ENCODE measurements around the gene CHAT. TPM values are rescaled to one million over a fixed set of nuclear protein-coding genes. Genes with fewer than 3 reads are reported as not detected.

Gene CHAT
- polyA plus RNA-seq, 1 donor (not counting 4 experiments of a cell fraction or from before 2014, with no cell fraction given) = not detected

DNA sequence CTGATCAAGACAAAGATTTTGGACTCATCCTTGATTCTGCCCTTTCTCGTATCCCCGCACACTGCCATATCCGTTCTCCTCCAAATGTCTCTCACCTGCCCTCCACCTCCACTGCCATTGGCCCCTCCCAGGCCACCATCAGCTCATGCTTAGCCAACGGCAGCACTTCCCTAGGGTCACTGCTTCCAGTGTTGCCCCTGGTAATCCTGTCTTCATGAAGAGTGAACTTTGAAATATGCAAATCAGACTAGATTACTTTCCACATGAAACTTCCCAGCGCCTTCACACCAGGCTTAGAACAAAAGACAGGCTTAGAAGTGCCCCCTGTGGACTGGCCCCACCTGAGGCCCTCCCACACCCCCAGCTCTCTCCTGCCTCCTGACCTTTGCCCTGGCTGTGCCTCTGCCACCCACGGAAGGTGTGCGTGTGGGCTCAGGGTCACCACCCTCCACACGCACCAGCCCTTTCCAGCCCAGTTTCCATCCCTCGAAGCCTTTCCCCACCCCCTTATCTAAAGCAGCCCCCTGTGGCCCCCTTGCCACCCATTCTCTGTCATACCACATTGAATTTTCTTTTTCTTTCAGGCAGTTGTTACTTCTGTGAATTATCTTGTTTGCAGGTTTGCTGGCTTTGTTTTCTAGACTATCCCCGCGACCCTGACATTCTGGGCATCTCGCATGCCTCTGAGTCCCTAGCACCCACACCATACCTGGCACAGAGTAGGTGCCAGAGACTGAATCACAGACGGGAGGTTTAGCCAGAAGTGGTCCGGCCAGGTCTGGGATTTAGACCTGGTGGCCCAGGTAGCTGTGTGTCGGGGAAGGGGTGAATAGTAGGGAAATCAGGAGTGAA is 38.8 kb downstream of the CHAT start:
- TF ChIP-seq, protein P1, sequence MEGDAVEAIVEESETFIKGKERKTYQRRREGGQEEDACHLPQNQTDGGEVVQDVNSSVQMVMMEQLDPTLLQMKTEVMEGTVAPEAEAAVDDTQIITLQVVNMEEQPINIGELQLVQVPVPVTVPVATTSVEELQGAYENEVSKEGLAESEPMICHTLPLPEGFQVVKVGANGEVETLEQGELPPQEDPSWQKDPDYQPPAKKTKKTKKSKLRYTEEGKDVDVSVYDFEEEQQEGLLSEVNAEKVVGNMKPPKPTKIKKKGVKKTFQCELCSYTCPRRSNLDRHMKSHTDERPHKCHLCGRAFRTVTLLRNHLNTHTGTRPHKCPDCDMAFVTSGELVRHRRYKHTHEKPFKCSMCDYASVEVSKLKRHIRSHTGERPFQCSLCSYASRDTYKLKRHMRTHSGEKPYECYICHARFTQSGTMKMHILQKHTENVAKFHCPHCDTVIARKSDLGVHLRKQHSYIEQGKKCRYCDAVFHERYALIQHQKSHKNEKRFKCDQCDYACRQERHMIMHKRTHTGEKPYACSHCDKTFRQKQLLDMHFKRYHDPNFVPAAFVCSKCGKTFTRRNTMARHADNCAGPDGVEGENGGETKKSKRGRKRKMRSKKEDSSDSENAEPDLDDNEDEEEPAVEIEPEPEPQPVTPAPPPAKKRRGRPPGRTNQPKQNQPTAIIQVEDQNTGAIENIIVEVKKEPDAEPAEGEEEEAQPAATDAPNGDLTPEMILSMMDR (optimal IDR thresholded peaks at IDR 0.05 in 1 of 3, IDR thresholded peaks at IDR 0.05 in 1 of 3, conservative IDR thresholded peaks at IDR 0.05 in 1 of 3; ENCODE audit: extremely low read depth in 1 of 3, insufficient read depth in 2 of 3, low read length in 3 of 3) = no peak
- TF ChIP-seq EZH2 (IDR thresholded peaks at IDR 0.05; ENCODE audit: low read length) = no peak
- DNase-seq (ENCODE audit: low read depth, low spot score) (no peak), FAIRE-seq (no peak)
- H3K79me2 ChIP-seq (ENCODE audit: control insufficient read depth, insufficient read depth, low read length) = no peaks in the 10 kb centered on the region
- no peak overlapping the region for H2AFZ ChIP-seq (ENCODE audit: control insufficient read depth, low read length)
- H3K9ac ChIP-seq (ENCODE audit: control insufficient read depth, extremely low read depth, insufficient read depth, low read length) = no peak overlapping the region
- no peaks in the 10 kb centered on the region for H3K36me3 ChIP-seq (ENCODE audit: control insufficient read depth in 2 of 2, extremely low read depth in 1 of 2, insufficient read depth in 2 of 2, low read length in 2 of 2)
- no peak overlapping the region for H3K27ac ChIP-seq (ENCODE audit: control insufficient read depth, insufficient read depth, low read length)
- no peaks in the 10 kb centered on the region for H3K27me3 ChIP-seq (ENCODE audit: control insufficient read depth, extremely low read depth, insufficient read depth, low read length)
- H4K20me1 ChIP-seq (ENCODE audit: control insufficient read depth, extremely low read depth, insufficient read depth, low read length) = no peaks in the 10 kb centered on the region
- H3K4me2 ChIP-seq (ENCODE audit: control insufficient read depth, extremely low read depth, insufficient read depth, low read depth, low read length) = no peak overlapping the region
- H3K9me1 ChIP-seq (ENCODE audit: control insufficient read depth, extremely low read depth, insufficient read depth, low read length) = no peaks in the 10 kb centered on the region
- H3K4me3 ChIP-seq (ENCODE audit: control insufficient read depth in 2 of 3, extremely low read depth in 1 of 3, insufficient read depth in 2 of 3, low read depth in 1 of 3, low read length in 3 of 3) = no peak overlapping the region
- dilution Hi-C loops (cut with MboI; ENCODE audit: extremely low pct_ligation_motif_present, low sequenced_read_pairs) = no loop called here
- peaks cover 7% of the 10 kb centered on the region for H3K4me1 ChIP-seq (ENCODE audit: control insufficient read depth, extremely low read depth, insufficient read depth, low read length)
- no peaks in the 10 kb centered on the region for H3K9me3 ChIP-seq (ENCODE audit: control insufficient read depth, low read depth, low read length)

DNA sequence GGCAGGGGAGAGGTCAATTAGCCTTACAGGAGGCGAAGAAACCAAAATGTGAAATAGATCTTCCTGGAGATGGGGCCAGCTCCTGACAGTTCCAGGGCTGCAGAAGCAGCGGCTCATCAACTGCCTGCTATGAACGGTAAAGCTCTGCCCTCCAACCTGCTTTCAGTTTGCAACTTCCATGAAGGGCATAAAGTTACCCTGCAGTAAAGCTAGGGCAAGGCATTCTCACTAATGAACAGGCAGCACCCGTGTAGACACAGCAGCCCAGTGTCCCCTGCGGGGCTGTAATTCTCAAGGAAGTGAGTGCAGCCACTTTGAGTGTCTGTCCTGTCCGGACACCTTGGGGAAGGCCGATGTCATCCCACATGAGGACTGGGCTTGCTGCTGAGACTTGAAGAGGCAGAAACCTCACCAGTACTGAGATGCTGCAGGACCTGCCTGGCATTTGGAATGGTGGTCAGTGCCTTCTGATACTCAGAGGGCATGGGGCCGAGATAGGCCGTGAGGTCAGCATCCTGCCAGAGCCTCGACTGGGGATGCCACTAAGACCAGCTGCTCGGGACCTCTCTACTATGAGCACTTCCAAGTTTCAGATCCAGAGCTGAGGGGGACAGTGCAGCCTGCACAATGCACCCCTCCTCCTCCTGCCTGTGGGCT is 39.6 kb downstream of the CHAT start:
- no peaks in the 10 kb centered on the region for H3K9me3 ChIP-seq (ENCODE audit: control insufficient read depth, low read depth, low read length)
- H3K4me1 ChIP-seq (ENCODE audit: control insufficient read depth, extremely low read depth, insufficient read depth, low read length) = peaks cover 7% of the 10 kb centered on the region
- H3K27me3 ChIP-seq (ENCODE audit: control insufficient read depth, extremely low read depth, insufficient read depth, low read length) = no peaks in the 10 kb centered on the region
- H3K27ac ChIP-seq (ENCODE audit: control insufficient read depth, insufficient read depth, low read length) = no peak overlapping the region
- no peaks in the 10 kb centered on the region for H3K36me3 ChIP-seq (ENCODE audit: control insufficient read depth in 2 of 2, extremely low read depth in 1 of 2, insufficient read depth in 2 of 2, low read length in 2 of 2)
- dilution Hi-C loops (cut with MboI; ENCODE audit: extremely low pct_ligation_motif_present, low sequenced_read_pairs) = no loop called here
- no peak overlapping the region for H3K9ac ChIP-seq (ENCODE audit: control insufficient read depth, extremely low read depth, insufficient read depth, low read length)
- TF ChIP-seq, protein P1 (optimal IDR thresholded peaks at IDR 0.05 in 1 of 3, IDR thresholded peaks at IDR 0.05 in 1 of 3, conservative IDR thresholded peaks at IDR 0.05 in 1 of 3; ENCODE audit: extremely low read depth in 1 of 3, insufficient read depth in 2 of 3, low read length in 3 of 3) = no peak
- no peak for TF ChIP-seq EZH2 (IDR thresholded peaks at IDR 0.05; ENCODE audit: low read length)
- H3K4me3 ChIP-seq (ENCODE audit: control insufficient read depth in 2 of 3, extremely low read depth in 1 of 3, insufficient read depth in 2 of 3, low read depth in 1 of 3, low read length in 3 of 3) = no peak overlapping the region
- H4K20me1 ChIP-seq (ENCODE audit: control insufficient read depth, extremely low read depth, insufficient read depth, low read length) = no peaks in the 10 kb centered on the region
- H3K9me1 ChIP-seq (ENCODE audit: control insufficient read depth, extremely low read depth, insufficient read depth, low read length) = no peaks in the 10 kb centered on the region
- no peak for FAIRE-seq
- H2AFZ ChIP-seq (ENCODE audit: control insufficient read depth, low read length) = no peak overlapping the region
- no peak for DNase-seq (ENCODE audit: low read depth, low spot score)
- no peak overlapping the region for H3K4me2 ChIP-seq (ENCODE audit: control insufficient read depth, extremely low read depth, insufficient read depth, low read depth, low read length)
- H3K79me2 ChIP-seq (ENCODE audit: control insufficient read depth, insufficient read depth, low read length) = no peaks in the 10 kb centered on the region
